HG03354 (cell line): ENCODE results near the gene CIC.
A peak's percentile ranks its signal among the peaks of the same experiment; 100 is the strongest.

Experiments
- ATAC-seq: cut with Tn5 transposase; IDR thresholded peaks from one replicate; pipeline ENCODE4 v1.9.1; 2021; ENCODE audit warnings: mild to moderate bottlenecking; ENCODE audit not compliant: unreplicated experiment, poor library complexity, severe bottlenecking

The CIC gene

GRCh38 chr19:42274065-42274682 lies 5.1 kb downstream of the CIC start:
- ATAC-seq: no peak

- ATAC-seq: no peak
Measured at GRCh38 chr19:42275103-42275502, 6.1 kb downstream of the CIC start.

- ATAC-seq: no peak
Measured at GRCh38 chr19:42275517-42275916, 6.5 kb downstream of the CIC start.

DNA sequence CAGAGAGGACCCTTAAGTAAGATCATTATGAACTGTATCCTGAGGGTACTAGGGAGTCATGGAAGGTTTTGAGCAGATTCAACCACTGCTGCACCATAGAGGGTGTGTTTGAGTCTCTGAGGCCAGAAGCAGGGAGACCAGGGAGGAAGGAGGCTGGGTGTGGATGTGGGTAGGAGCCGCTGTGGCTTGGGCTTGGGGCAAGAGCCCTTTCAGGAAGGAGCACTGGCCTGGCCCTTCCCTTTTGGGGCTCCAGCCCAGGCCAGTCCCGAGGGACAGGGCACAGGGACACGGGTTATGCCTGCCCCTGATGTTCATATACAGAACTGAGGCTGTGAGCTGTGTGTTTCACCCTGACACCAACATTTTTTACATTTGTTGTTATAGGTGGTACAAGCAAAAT lies 7.2 kb downstream of the CIC start:
- no peak for ATAC-seq

DNA sequence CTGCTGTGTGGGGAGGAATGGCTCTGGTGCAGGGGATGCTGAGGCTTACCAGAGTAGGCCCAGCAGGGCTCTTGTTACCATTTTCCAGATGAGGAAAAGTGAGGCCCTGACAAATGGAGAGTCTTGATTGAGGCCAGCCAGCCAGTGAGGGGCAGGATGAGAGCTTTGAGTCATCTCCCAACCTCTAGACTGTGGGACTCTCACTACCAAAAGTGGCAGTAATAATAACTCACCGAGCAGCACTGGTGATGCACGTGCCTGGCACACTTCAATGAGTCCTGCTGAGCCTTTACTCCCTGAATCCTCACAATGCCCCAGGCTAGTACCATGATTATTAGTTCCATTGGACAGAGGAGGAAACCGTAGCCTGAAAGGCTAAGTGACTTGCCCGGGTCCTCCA lies 7.8 kb downstream of the CIC start:
- ATAC-seq: no peak

GRCh38 chr19:42277821-42278451 lies 8.9 kb downstream of the CIC start:
- ATAC-seq: no peak

DNA sequence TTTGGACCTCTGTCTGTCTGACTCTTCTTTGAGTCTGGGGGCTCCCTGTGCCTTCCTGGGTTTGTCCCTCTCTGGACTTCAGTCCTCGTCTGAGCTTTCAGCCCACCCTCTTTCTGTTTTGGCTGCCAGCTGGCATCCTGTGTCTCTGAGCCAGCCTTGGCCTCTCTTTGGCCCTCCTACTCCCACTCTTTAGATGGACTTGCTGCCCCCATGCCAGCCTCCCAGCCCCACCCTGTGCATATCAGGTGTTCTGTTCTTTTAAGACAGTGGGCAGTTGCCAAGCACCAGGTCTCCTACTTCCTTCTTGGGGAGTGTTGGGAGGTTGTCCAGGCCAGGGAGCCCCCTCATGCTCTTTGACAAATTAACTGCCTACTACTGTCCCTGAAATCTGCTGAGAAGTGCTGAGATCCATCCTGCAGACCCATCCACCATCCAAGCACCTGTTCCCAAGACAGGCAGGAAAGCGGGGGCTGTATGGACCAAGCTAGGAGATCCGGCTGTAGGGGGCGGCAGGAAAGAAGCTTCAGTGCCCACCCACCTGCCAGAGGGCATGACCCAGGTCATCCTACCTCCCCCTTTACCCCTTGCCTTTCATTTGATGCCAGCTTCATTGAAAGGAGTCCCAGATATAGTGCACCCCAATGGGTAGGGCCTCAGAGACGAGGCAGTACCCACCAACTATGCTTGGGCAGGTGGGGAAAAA lies 9.6 kb downstream of the CIC start:
- no peak for ATAC-seq

GRCh38 chr19:42279155-42279901 lies 10.3 kb downstream of the CIC start:
- ATAC-seq: no peak

- ATAC-seq: peak; percentile 40
Measured at GRCh38 chr19:42279902-42280814, 11.1 kb downstream of the CIC start.

DNA sequence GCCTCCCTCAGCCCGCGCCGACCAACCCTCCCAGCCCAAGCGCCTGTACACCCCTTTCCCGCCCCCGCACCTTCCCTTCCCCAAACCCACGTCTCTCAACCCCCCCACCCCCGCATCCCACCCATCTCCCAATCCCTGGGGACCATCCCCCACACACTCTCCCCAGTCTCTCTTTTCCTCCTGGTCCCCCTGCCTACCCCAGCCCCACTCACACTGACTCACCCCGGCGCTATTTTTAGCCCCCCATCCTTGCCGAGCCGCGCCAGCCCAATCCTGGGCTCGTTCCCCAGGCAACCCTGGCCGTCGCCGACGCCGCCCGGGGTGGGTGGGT lies 11.7 kb downstream of the CIC start:
- no peak for ATAC-seq

DNA sequence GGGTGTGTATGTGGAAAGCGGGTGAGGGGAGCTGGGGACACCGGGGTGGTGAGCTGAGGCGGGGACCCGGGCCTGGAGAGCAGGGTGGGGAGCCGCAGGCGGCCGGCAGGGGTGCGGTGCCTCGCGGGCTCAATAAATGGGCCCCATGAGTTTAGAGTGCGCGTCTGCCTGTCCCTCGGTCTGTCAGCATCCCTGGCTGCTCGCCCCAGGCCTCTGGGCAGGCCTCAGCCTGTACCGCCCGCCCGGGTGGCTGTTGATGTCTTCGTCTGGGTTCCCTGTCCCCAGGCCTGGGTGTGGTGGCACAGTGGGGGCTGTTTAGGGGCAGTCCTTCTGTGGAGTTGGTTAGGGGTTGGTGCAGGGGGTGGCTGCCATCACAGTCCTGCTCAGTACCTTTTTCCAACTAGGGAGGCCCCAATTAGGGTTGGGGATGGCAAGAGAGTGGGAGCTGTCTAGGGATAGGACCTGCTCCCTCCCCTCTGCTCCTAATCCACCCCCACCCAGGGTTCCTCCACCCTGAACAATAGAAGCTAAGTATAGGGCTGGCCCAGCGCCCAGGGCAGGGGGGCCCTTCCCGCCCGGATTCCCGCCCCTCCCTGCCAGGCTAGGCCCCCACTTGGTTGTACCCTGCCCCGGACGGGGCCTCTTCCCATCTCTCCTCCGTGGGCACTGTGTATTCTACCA lies 12.2 kb downstream of the CIC start:
- ATAC-seq: no peak

DNA sequence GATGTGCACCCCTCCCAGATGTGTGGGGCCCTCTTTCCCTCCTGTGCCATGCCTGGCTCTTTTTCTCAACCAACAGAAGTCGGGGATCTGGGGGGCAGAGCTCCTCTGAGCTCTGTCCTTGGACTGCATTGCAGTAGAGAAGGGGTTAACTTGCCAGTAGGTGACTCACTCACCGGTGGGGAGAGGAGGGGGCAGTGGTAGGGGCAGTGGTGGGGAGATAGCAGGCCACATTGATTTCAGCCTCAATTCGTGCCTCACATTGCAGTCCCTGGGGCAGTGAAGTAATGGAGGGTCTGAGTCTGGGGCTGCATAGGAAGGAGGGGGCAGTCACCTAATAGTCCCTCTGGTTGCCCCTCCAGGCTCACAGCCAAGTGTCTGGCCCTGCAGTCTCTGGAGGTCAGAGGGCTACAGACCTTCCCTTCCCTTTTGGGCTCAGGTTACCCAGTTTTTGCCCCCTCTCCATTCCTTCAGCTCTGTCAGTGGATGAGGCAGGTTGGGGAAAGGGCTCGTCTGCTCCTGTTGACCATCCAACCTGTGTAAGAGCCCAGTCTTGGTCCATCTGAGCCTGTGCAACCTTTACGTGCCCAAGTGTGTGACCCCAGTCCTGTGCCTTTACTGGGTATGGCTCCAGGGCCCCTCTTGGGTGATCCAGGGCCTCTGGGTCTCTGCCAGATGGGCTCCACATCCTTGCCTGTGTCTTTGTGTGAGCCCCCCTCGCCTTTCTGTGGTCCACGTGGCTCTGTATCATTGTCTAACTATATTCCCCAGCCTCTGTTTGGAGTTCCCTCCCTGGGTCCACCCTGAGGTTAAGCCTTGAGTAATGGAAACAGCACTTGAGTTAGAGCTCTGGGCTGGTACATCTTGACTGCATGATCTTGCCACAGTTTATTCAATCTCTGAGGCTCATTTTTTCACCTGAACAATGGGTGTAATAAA lies 13.0 kb downstream of the CIC start:
- ATAC-seq: no peak

DNA sequence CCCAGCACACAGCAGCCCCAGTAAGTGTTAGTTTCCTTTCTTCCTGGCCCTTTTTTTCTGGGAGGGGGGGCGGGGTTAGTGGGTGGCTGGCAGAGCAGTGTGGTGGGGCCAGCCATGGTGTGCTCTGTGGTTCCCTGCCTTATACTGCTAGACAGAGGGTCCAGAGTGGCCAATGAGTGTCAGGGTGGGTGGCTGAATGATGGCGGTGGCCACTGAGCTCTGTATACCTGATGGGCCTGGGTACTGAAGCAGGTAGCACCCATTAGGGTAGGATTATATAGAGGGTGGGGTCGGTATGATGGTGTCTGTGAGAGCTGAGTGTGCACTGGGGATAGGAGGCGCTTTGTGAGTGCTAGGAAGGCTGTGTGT lies 13.8 kb downstream of the CIC start:
- ATAC-seq: no peak

DNA sequence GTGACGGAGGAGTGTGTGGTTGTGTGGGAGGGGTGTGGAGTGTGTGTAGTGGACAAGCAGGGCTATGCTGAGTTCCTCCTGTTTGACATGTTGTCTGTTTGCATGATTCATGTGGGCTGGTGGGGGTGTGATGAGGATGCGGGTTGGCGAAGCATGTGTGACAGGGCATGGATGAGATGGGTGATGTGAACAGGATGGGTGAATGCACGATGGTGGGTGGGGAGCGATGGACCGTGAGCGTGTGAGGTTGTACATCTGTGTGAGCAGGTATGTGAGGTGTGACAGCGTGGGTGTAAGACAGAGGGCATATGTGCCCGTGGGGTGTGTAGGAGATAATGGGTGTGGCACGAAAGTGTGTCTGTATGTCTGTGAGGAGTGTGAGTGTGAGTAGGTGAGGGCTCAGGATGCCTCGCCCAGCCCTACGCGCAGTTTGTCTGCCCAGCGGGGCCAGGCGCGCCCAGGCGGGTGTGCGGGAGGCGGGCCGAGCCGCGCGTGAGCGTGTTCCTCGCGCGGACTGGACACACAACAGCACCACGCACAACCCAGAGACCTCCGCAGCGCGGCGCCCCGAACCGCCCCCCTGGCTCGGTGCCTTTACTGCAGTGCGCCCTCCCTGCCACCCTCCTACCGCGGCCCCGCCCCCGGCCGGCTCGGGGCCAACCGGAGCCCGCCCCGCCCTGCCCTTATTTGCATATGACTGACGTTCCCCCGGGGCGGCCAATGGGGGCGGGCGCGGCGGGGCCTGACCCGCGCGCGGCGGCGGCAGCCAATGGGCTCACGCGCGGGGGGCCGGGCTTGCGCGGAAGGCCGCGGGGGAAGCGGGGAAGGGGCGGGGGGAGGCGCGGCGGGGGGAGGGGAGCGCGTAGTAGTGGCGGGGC lies 14.4 kb downstream of the CIC start:
- peak; percentile 44 for ATAC-seq

- peak; percentile 30 for ATAC-seq
Measured at GRCh38 chr19:42284066-42284501, 15.0 kb downstream of the CIC start.

- ATAC-seq: no peak
Measured at GRCh38 chr19:42284591-42285341, 15.7 kb downstream of the CIC start.

DNA sequence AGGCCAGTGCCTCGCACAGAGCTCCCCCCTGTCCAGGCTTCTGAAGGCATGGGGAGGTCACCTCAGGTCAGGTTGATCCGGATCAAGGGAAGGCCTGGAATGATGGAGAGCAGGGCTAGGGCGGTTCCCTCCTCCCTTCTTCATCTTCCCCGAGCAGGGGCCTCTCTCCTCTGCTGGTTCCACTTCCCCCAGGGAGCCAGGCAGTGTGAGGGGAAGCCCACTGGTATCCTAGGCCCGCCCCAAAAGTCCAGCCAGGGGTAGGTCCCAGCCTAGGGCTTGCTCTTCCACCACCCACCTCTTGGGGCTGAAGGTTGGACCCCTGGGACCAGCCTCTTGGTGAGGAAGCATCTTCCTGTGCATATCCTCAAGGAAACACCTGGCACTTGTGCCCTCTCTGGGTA lies 16.5 kb downstream of the CIC start:
- no peak for ATAC-seq
